WTC11 (cell line): Measurements from ENCODE around the gene SMPD2. TPM values are rescaled to one million over a fixed set of nuclear protein-coding genes. Genes with fewer than 3 reads are reported as not detected.

Experiments
- AR ChIP-seq: fragments of 250-450 bp; sonication (Bioruptor Pico); IDR thresholded peaks from 2 replicates; pipeline ENCODE4 v1.9.0; 2021; ENCODE audit warnings: mild to moderate bottlenecking
- ARID4B ChIP-seq: sonication (generic); formaldehyde crosslinking; IDR thresholded peaks from 2 replicates; pipeline ENCODE4 v1.8.0; 2023; ENCODE audit warnings: missing genetic modification reagents, mild to moderate bottlenecking, borderline replicate concordance
- ATF2 ChIP-seq: sonication (generic); formaldehyde crosslinking; IDR thresholded peaks from 2 replicates; pipeline ENCODE4 v1.8.1; 2022; ENCODE audit warnings: low read depth, missing genetic modification reagents, borderline replicate concordance
- CREM ChIP-seq: sonication (generic); formaldehyde crosslinking; IDR thresholded peaks from 2 replicates; pipeline ENCODE4 v1.8.1; 2022; ENCODE audit warnings: mild to moderate bottlenecking, missing genetic modification reagents, moderate library complexity
- E2F4 ChIP-seq: sonication (generic); formaldehyde crosslinking; IDR thresholded peaks from 2 replicates; pipeline ENCODE4 v1.8.1; 2022; ENCODE audit warnings: low read depth, mild to moderate bottlenecking, moderate library complexity, missing genetic modification reagents, borderline replicate concordance
- EMX1 ChIP-seq: fragments of 250-450 bp; sonication (Bioruptor Pico); IDR thresholded peaks from 2 replicates; pipeline ENCODE4 v1.8.0; 2021; ENCODE audit warnings: mild to moderate bottlenecking
- ERG ChIP-seq: fragments of 250-450 bp; sonication (Bioruptor Pico); IDR thresholded peaks from 2 replicates; pipeline ENCODE4 v1.8.0; 2021; ENCODE audit warnings: mild to moderate bottlenecking
- ESRRA ChIP-seq: sonication (generic); formaldehyde crosslinking; IDR thresholded peaks from 2 replicates; pipeline ENCODE4 v1.8.1; 2022; ENCODE audit warnings: mild to moderate bottlenecking, missing genetic modification reagents, borderline replicate concordance
- FOXK1 ChIP-seq: sonication (generic); formaldehyde crosslinking; IDR thresholded peaks from 2 replicates; pipeline ENCODE4 v1.8.0; 2022; ENCODE audit warnings: mild to moderate bottlenecking, moderate library complexity, missing genetic modification reagents
- FOXP4 ChIP-seq: sonication (generic); formaldehyde crosslinking; IDR thresholded peaks from 2 replicates; pipeline ENCODE4 v1.8.0; 2022; ENCODE audit warnings: mild to moderate bottlenecking, missing genetic modification reagents
- GRHL2 ChIP-seq: fragments of 250-450 bp; sonication (Bioruptor Pico); IDR thresholded peaks from 2 replicates; pipeline ENCODE4 v1.8.0; 2022; ENCODE audit warnings: mild to moderate bottlenecking, moderate library complexity; ENCODE audit not compliant: insufficient replicate concordance, severe bottlenecking
- HMGA2 ChIP-seq: fragments of 250-450 bp; sonication (Bioruptor Pico); IDR thresholded peaks from 2 replicates; pipeline ENCODE4 v1.4.0; 2021; ENCODE audit warnings: mild to moderate bottlenecking, moderate library complexity
- JUN ChIP-seq: sonication (generic); formaldehyde crosslinking; IDR thresholded peaks from 2 replicates; pipeline ENCODE4 v1.8.0; 2023; ENCODE audit warnings: mild to moderate bottlenecking, missing genetic modification reagents
- KAT7 ChIP-seq: sonication (generic); formaldehyde crosslinking; IDR thresholded peaks from 2 replicates; pipeline ENCODE4 v1.8.1; 2023; ENCODE audit warnings: missing genetic modification reagents, mild to moderate bottlenecking, borderline replicate concordance
- MAX ChIP-seq: sonication (generic); formaldehyde crosslinking; IDR thresholded peaks from 2 replicates; pipeline ENCODE4 v1.8.0; 2022; ENCODE audit warnings: mild to moderate bottlenecking, missing genetic modification reagents
- NR1H2 ChIP-seq: sonication (generic); formaldehyde crosslinking; IDR thresholded peaks from 2 replicates; pipeline ENCODE4 v1.9.0; 2021; ENCODE audit warnings: mild to moderate bottlenecking, moderate library complexity, missing genetic modification reagents
- NR2C2 ChIP-seq: sonication (generic); formaldehyde crosslinking; IDR thresholded peaks from 2 replicates; pipeline ENCODE4 v1.8.0; 2022; ENCODE audit warnings: mild to moderate bottlenecking, missing genetic modification reagents
- PRRX2 ChIP-seq: fragments of 250-450 bp; sonication (Bioruptor Pico); IDR thresholded peaks from 2 replicates; pipeline ENCODE4 v1.8.0; 2021; ENCODE audit warnings: mild to moderate bottlenecking
- SMAD3 ChIP-seq: sonication (generic); formaldehyde crosslinking; IDR thresholded peaks from 2 replicates; pipeline ENCODE4 v1.8.0; 2022; ENCODE audit warnings: missing genetic modification reagents, mild to moderate bottlenecking, borderline replicate concordance
- TCF7 ChIP-seq: sonication (generic); formaldehyde crosslinking; IDR thresholded peaks from 2 replicates; pipeline ENCODE4 v1.8.0; 2022; ENCODE audit warnings: mild to moderate bottlenecking, low read depth, missing genetic modification reagents, moderate library complexity
- ZBTB43 ChIP-seq: sonication (generic); formaldehyde crosslinking; IDR thresholded peaks from 2 replicates; pipeline ENCODE4 v1.8.1; 2023; ENCODE audit warnings: mild to moderate bottlenecking, missing genetic modification reagents
- ZMAT4 ChIP-seq: fragments of 250-450 bp; sonication (Bioruptor Pico); IDR thresholded peaks from 2 replicates; pipeline ENCODE4 v1.9.0; 2021; ENCODE audit warnings: mild to moderate bottlenecking
- total RNA-seq: library from RNA; stranded (reverse); gene quantifications from 3 replicates; pipeline ENCODE4 v1.2.3, GENCODE V29; 2021

The SMPD2 gene
- total RNA-seq, 1 experiment from 2014 or later = 13.1 TPM

GRCh38 chr6:109482905-109483734 lies 42.6 kb downstream of the SMPD2 start, which contains the start of gene ZBTB24 (continued):
- peak; percentile 50; the same call in 1 of the 2 replicates for TF ChIP-seq MAX (CRISPR knock-in tag)
- 0 out of 2 replicates have a peak, but pooled peaks have one; percentile 56 for TF ChIP-seq FOXP4 (CRISPR knock-in tag)
- no peak for TF ChIP-seq NR1H2 (CRISPR knock-in tag)
- TF ChIP-seq ATF2 = no peak
- TF ChIP-seq ARID4B (CRISPR knock-in tag) = no peak
- TF ChIP-seq KAT7 = no peak
- no peak for TF ChIP-seq ERG (CRISPR knock-in tag)
- no peak for TF ChIP-seq E2F4 (CRISPR knock-in tag)
- no peak for TF ChIP-seq ZMAT4 (CRISPR knock-in tag)
- no peak for TF ChIP-seq AR (CRISPR knock-in tag)
- no peak for TF ChIP-seq GRHL2
- TF ChIP-seq JUN (CRISPR knock-in tag) = no peak
- TF ChIP-seq HMGA2 (CRISPR knock-in tag) = no peak
- no peak for TF ChIP-seq EMX1 (CRISPR knock-in tag)
- TF ChIP-seq NR2C2 (CRISPR knock-in tag) = no peak
- TF ChIP-seq TCF7 (CRISPR knock-in tag) = no peak
- no peak for TF ChIP-seq PRRX2 (CRISPR knock-in tag)
- TF ChIP-seq ZBTB43 = no peak
- TF ChIP-seq CREM = peak; percentile 16; the same call in 1 of the 2 replicates
- no peak for TF ChIP-seq ESRRA (CRISPR knock-in tag)
- peak; percentile 72 for TF ChIP-seq FOXK1 (CRISPR knock-in tag)
- TF ChIP-seq SMAD3 = no peak
